Measurements from ENCODE around the gene KCTD4.
A peak's percentile ranks its signal among the peaks of the same experiment; 100 is the strongest.
"Not testable (repeated sequence)": the region's sequence is repeated elsewhere in the genome, so short reads cannot be mapped to it uniquely, and the experiment has no call there.

Gene KCTD4

GRCh38 chr13:45215392-45216077 is 14.7 kb upstream of the KCTD4 start:
- DNase-seq (ENCODE audit: low spot score): no peak

GRCh38 chr13:45209229-45209628 is 8.4 kb upstream of the KCTD4 start:
- no peak for DNase-seq (ENCODE audit: low spot score)

- no peak for DNase-seq (ENCODE audit: low spot score)
These were observed 7.3 kb upstream of the KCTD4 start for GRCh38 chr13:45208132-45208531.

- DNase-seq (ENCODE audit: low spot score): no peak
These were observed 6.5 kb upstream of the KCTD4 start for GRCh38 chr13:45207319-45207718.

- peak; percentile 77 for DNase-seq (ENCODE audit: low spot score)
These were observed 5.5 kb upstream of the KCTD4 start for GRCh38 chr13:45206340-45206739.

- no peak for DNase-seq (ENCODE audit: low spot score)
These were observed 4.3 kb upstream of the KCTD4 start for GRCh38 chr13:45205124-45205523.

GRCh38 chr13:45199711-45200110 is 1.1 kb downstream of the KCTD4 start:
- no peak for DNase-seq (ENCODE audit: low spot score)

GRCh38 chr13:45198924-45199323 is 1.9 kb downstream of the KCTD4 start:
- DNase-seq (ENCODE audit: low spot score): no peak

GRCh38 chr13:45198041-45198440 is 2.8 kb downstream of the KCTD4 start:
- DNase-seq (ENCODE audit: low spot score): no peak

- peak; percentile 20 for DNase-seq (ENCODE audit: low spot score)
These were observed 4.2 kb downstream of the KCTD4 start for GRCh38 chr13:45196622-45197021.

- peak; percentile 19 for DNase-seq (ENCODE audit: low spot score)
These were observed 4.7 kb downstream of the KCTD4 start for GRCh38 chr13:45196096-45196495.

- no peak for DNase-seq (ENCODE audit: low spot score)
These were observed 5.4 kb downstream of the KCTD4 start for GRCh38 chr13:45195421-45195820.

GRCh38 chr13:45194081-45194939 is 6.5 kb downstream of the KCTD4 start:
- DNase-seq (ENCODE audit: low spot score): no peak

- no peak for DNase-seq (ENCODE audit: low spot score)
These were observed 9.0 kb downstream of the KCTD4 start for GRCh38 chr13:45191874-45192273.

- DNase-seq (ENCODE audit: low spot score): not testable (repeated sequence)
These were observed 11.3 kb downstream of the KCTD4 start for GRCh38 chr13:45189511-45189910.

- not testable (repeated sequence) for DNase-seq (ENCODE audit: low spot score)
These were observed 11.8 kb downstream of the KCTD4 start for GRCh38 chr13:45189077-45189476.

GRCh38 chr13:45185286-45185685 is 15.6 kb downstream of the KCTD4 start:
- DNase-seq (ENCODE audit: low spot score): no peak

GRCh38 chr13:45184693-45185092 is 16.2 kb downstream of the KCTD4 start:
- DNase-seq (ENCODE audit: low spot score): no peak

GRCh38 chr13:45180713-45181601 is 19.9 kb downstream of the KCTD4 start:
- DNase-seq (ENCODE audit: low spot score): no peak

- DNase-seq (ENCODE audit: low spot score): no peak
These were observed 20.5 kb downstream of the KCTD4 start for GRCh38 chr13:45180303-45180702.

- no peak for DNase-seq (ENCODE audit: low spot score)
These were observed 21.4 kb downstream of the KCTD4 start for GRCh38 chr13:45179428-45179827.

Data from GM03348 (cell line).